Liver (tissue), 9 donors: ENCODE measurements around the gene ARGLU1. TPM values are rescaled to one million over a fixed set of nuclear protein-coding genes. Genes with fewer than 3 reads are reported as not detected.

Experiments used
- DNase-seq: peaks from one replicate; pipeline ENCODE4 v3.0.0-alpha.2; 2017; ENCODE audit warnings: low spot score
- H3K27ac ChIP-seq, 2 donors: one replicate each; pipeline ENCODE4 v1.7.0; 2013; ENCODE audit warnings: inconsistent platforms in 2 of 2, low read length in 2 of 2, control low read depth in 1 of 2, low read depth in 1 of 2, mild to moderate bottlenecking in 1 of 2
- H3K27me3 ChIP-seq, 4 donors: one replicate each; pipeline versions ENCODE4 v1.6.1 to v1.7.0; 2013; ENCODE audit warnings: low read length in 3 of 4, inconsistent platforms in 1 of 4, mild to moderate bottlenecking in 1 of 4, moderate library complexity in 1 of 4; ENCODE audit not compliant: control insufficient read depth in 4 of 4, insufficient read depth in 4 of 4
- H3K36me3 ChIP-seq, 4 donors: one replicate each; pipeline versions ENCODE4 v1.6.1 to v1.7.0; 2013; ENCODE audit warnings: low read length in 3 of 4, mild to moderate bottlenecking in 3 of 4, low read depth in 1 of 4, moderate library complexity in 1 of 4; ENCODE audit not compliant: control insufficient read depth in 4 of 4, insufficient read depth in 3 of 4
- H3K4me1 ChIP-seq, 4 donors: one replicate each; pipeline versions ENCODE4 v1.6.1 to v1.7.0; 2013; ENCODE audit warnings: low read length in 3 of 4, mild to moderate bottlenecking in 3 of 4, moderate library complexity in 1 of 4; ENCODE audit not compliant: control insufficient read depth in 4 of 4, insufficient read depth in 4 of 4
- H3K4me3 ChIP-seq, 3 donors: one replicate each; pipeline versions ENCODE4 v1.6.1 to v1.7.0; 2013; ENCODE audit warnings: low read length in 3 of 3, control low read depth in 1 of 3, low read depth in 1 of 3, mild to moderate bottlenecking in 1 of 3
- H3K9ac ChIP-seq, 2 donors: one replicate each; pipeline ENCODE4 v1.7.0; 2013; ENCODE audit warnings: low read length in 2 of 2, mild to moderate bottlenecking in 2 of 2, moderate library complexity in 2 of 2, control low read depth in 1 of 2, low read depth in 1 of 2
- H3K9me3 ChIP-seq, 4 donors: one replicate each; pipeline versions ENCODE4 v1.6.1 to v1.7.0; 2013; ENCODE audit warnings: low read length in 3 of 4; ENCODE audit not compliant: control insufficient read depth in 4 of 4
- FOXA1 ChIP-seq: IDR thresholded peaks from 2 replicates; pipeline ENCODE4 v1.6.1; 2016; ENCODE audit warnings: antibody characterized with exemption
- FOXA2 ChIP-seq: IDR thresholded peaks from 2 replicates; pipeline ENCODE4 v1.6.1; 2016; ENCODE audit warnings: antibody characterized with exemption
- GABPA ChIP-seq, 2 donors: IDR thresholded peaks in 1 of 2; conservative IDR thresholded peaks in 1 of 2; 2 replicates each; pipeline ENCODE4 v1.6.1; 2016; ENCODE audit warnings: antibody characterized with exemption in 2 of 2, mild to moderate bottlenecking in 1 of 2, moderate library complexity in 1 of 2
- HNF4A ChIP-seq, 2 donors: conservative IDR thresholded peaks; 2 replicates each; pipeline ENCODE4 v1.6.1; 2016; ENCODE audit warnings: antibody characterized with exemption in 2 of 2, mild to moderate bottlenecking in 2 of 2
- HNF4G ChIP-seq: IDR thresholded peaks from 2 replicates; pipeline ENCODE4 v1.6.1; 2016; ENCODE audit warnings: antibody characterized with exemption
- JUND ChIP-seq, 2 donors: IDR thresholded peaks; 2 replicates each; pipeline ENCODE4 v1.6.1; 2016; ENCODE audit warnings: antibody characterized with exemption in 2 of 2
- NR2F2 ChIP-seq: IDR thresholded peaks from 2 replicates; pipeline ENCODE4 v1.6.1; 2016; ENCODE audit warnings: antibody characterized with exemption
- RAD21 ChIP-seq, 2 donors: IDR thresholded peaks; 2 replicates each; pipeline ENCODE4 v1.6.1; 2016; ENCODE audit warnings: antibody characterized with exemption in 2 of 2, mild to moderate bottlenecking in 2 of 2
- RXRA ChIP-seq, 2 donors: IDR thresholded peaks; 2 replicates each; pipeline ENCODE4 v1.6.1; 2017 to 2018; ENCODE audit warnings: antibody characterized with exemption in 2 of 2, mild to moderate bottlenecking in 1 of 2
- SP1 ChIP-seq: IDR thresholded peaks from 2 replicates; pipeline ENCODE4 v1.6.1; 2018; ENCODE audit warnings: antibody characterized with exemption, mild to moderate bottlenecking
- TAF1 ChIP-seq: conservative IDR thresholded peaks from 2 replicates; pipeline ENCODE4 v1.6.1; 2016; ENCODE audit warnings: antibody characterized with exemption, mild to moderate bottlenecking
- YY1 ChIP-seq: IDR thresholded peaks from 2 replicates; pipeline ENCODE4 v1.6.1; 2016; ENCODE audit warnings: antibody characterized with exemption, mild to moderate bottlenecking
- WGBS: extraction: QIAGEN DNeasy Blood & Tissue Kit; methylation state at CpG from one replicate; pipeline ENCODE4 v1.1.7; 2013; 5-methylcytosine and 5-hydroxymethylcytosine counted together
- polyA plus RNA-seq, 2 donors: library from polyadenylated mRNA; stranded (reverse) in 1 of 2; unstranded in 1 of 2; fragments of 200-250 nt in 1 of 2; fragments of >200 nt in 1 of 2; fragmentation: Nextera tagmentation in 1 of 2; extraction: Ambion mirVana in 1 of 2; gene quantifications; one replicate each; pipeline versions ENCODE4 v1.2.1 to v1.2.3, GENCODE V29; 2013 to 2015
- total RNA-seq, 2 donors: library from RNA; depleted of rRNA; stranded (reverse); fragments of >200 nt; gene quantifications; one replicate each; pipeline ENCODE4 v1.2.3, GENCODE V29; 2014
- TF ChIP-seq, protein P1 (sequence below): fragments of 150-350 bp; IDR thresholded peaks from 2 replicates; pipeline ENCODE4 v1.5.1; 2017; ENCODE audit warnings: improper control_type of control experiment, low read depth, low read length; ENCODE audit not compliant: missing input control
- TF ChIP-seq, protein P2 (sequence below): IDR thresholded peaks from 2 replicates; pipeline ENCODE4 v1.6.1; 2016; ENCODE audit warnings: antibody characterized with exemption, mild to moderate bottlenecking
- TF ChIP-seq, protein P3 (sequence below): IDR thresholded peaks from 2 replicates; pipeline ENCODE4 v1.6.1; 2016; ENCODE audit warnings: antibody characterized with exemption
- TF ChIP-seq, protein P4 (sequence below): IDR thresholded peaks from 2 replicates; pipeline ENCODE4 v1.6.1; 2016; ENCODE audit warnings: antibody characterized with exemption
- donor health status: healthy.
- donor health status: healthy.
- donor health status: healthy.
- donor health status: healthy.
- donor health status: healthy.

The ARGLU1 gene
- total and polyA plus RNA-seq, 4 donors, result 16.7 to 50.8 (median 30.1) TPM

DNA sequence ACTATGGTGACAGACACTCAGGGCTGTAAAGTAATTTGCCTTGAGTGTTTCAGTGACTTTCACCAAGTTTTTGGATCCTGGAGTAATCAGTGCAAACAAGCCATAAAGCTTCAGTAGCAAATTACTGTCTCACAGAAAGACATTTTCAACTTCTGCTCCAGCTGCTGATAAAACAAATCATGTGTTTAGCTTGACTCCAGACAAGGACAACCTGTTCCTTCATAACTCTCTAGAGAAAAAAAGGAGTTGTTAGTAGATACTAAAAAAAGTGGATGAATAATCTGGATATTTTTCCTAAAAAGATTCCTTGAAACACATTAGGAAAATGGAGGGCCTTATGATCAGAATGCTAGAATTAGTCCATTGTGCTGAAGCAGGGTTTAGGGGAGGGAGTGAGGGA is 9.4 kb downstream of the ARGLU1 start:
- Histone ChIP-seq H3K4me3 (no peak overlapping the region), H3K36me3 (peaks cover 4 to 34% (median 21%) of the 10 kb centered on the region in 4 donors), H3K4me1 (peaks cover 3 to 10% (median 5%) of the 10 kb centered on the region in 4 donors), H3K27me3 (no peaks in the 10 kb centered on the region), H3K9ac (no peak overlapping the region), H3K27ac (no peak overlapping the region), H3K9me3 (no peaks in the 10 kb centered on the region)
- DNase-seq, result no peak
- TF ChIP-seq RAD21 (IDR thresholded peaks at IDR 0.05), result no peak

DNA sequence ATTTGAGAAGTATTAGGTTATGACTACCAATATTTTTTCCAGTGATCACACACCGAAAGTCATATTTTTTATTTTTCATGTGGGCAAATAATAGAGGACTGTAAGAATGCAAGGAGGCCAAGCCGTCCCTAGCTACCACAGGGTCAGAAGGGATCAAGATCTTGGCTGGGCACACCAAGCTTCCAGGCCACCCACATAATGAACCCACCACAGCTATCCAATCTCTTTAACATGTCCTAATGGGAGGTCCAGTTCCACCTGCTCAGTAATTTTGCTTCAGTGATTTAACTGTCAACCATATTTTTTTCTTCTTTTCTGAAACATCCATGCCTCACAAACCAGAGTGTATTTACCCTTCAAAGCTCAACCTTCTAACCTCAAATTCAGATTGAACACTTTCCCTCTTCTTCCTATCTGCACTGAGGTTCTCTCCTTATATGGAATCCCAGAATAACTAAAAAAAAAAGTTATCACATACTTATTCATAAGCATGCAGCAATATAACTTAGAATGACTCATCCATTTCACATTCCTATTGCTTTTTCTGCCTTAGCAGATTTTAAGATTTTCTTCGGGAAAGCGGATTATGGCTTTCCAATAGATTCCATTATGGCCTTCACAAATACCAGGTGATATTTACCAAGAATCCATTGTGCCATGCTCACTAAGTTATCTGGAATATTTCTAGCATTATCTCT is 12.2 kb downstream of the ARGLU1 start:
- H3K4me1 ChIP-seq, result peaks cover 0 to 2% (median 0%) of the 10 kb centered on the region in 4 donors
- peaks cover 4 to 44% (median 27%) of the 10 kb centered on the region in 4 donors for H3K36me3 ChIP-seq
- no peak for DNase-seq
- no peak overlapping the region for H3K4me3 ChIP-seq
- no peak overlapping the region for H3K27ac ChIP-seq
- H3K9me3 ChIP-seq, result no peaks in the 10 kb centered on the region
- H3K9ac ChIP-seq, result no peak overlapping the region
- no peaks in the 10 kb centered on the region for H3K27me3 ChIP-seq
- TF ChIP-seq HNF4A (conservative IDR thresholded peaks at IDR 0.05) (no peak), RXRA (IDR thresholded peaks at IDR 0.05) (no peak), RAD21 (IDR thresholded peaks at IDR 0.05) (no peak), SP1 (no peak), JUND (IDR thresholded peaks at IDR 0.05) (no peak), HNF4G (no peak), YY1 (no peak), TAF1 (no peak)
- TF ChIP-seq, protein P1, sequence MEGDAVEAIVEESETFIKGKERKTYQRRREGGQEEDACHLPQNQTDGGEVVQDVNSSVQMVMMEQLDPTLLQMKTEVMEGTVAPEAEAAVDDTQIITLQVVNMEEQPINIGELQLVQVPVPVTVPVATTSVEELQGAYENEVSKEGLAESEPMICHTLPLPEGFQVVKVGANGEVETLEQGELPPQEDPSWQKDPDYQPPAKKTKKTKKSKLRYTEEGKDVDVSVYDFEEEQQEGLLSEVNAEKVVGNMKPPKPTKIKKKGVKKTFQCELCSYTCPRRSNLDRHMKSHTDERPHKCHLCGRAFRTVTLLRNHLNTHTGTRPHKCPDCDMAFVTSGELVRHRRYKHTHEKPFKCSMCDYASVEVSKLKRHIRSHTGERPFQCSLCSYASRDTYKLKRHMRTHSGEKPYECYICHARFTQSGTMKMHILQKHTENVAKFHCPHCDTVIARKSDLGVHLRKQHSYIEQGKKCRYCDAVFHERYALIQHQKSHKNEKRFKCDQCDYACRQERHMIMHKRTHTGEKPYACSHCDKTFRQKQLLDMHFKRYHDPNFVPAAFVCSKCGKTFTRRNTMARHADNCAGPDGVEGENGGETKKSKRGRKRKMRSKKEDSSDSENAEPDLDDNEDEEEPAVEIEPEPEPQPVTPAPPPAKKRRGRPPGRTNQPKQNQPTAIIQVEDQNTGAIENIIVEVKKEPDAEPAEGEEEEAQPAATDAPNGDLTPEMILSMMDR, result no peak
- TF ChIP-seq, protein P2, sequence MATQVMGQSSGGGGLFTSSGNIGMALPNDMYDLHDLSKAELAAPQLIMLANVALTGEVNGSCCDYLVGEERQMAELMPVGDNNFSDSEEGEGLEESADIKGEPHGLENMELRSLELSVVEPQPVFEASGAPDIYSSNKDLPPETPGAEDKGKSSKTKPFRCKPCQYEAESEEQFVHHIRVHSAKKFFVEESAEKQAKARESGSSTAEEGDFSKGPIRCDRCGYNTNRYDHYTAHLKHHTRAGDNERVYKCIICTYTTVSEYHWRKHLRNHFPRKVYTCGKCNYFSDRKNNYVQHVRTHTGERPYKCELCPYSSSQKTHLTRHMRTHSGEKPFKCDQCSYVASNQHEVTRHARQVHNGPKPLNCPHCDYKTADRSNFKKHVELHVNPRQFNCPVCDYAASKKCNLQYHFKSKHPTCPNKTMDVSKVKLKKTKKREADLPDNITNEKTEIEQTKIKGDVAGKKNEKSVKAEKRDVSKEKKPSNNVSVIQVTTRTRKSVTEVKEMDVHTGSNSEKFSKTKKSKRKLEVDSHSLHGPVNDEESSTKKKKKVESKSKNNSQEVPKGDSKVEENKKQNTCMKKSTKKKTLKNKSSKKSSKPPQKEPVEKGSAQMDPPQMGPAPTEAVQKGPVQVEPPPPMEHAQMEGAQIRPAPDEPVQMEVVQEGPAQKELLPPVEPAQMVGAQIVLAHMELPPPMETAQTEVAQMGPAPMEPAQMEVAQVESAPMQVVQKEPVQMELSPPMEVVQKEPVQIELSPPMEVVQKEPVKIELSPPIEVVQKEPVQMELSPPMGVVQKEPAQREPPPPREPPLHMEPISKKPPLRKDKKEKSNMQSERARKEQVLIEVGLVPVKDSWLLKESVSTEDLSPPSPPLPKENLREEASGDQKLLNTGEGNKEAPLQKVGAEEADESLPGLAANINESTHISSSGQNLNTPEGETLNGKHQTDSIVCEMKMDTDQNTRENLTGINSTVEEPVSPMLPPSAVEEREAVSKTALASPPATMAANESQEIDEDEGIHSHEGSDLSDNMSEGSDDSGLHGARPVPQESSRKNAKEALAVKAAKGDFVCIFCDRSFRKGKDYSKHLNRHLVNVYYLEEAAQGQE, result no peak
- 97% methylated on average over 4 of the region's 4 CpGs for WGBS

DNA sequence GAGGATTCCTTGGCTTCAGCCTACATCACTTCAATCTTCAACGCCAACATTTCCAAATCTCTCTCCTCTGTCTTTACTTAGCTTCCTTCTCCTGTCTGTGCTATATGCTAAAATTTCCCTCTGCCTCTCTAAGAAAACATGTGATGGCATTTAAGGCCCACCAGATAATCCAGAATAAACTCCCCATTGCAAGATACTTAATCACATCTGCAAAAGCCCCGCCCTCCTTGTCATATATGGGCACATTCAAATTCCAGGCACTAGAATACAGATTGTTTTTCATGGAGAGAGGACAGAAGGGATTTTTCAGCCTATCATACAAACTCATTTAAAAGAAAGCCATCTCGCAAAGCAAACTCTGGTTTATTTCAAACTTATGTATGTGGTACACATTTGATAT is 16.2 kb downstream of the ARGLU1 start:
- no peak overlapping the region for H3K27ac ChIP-seq
- WGBS, result 98% methylated on average over 3 of the region's 3 CpGs
- H3K27me3 ChIP-seq, result no peaks in the 10 kb centered on the region
- no peak for DNase-seq
- H3K36me3 ChIP-seq, result peaks cover 2 to 34% (median 24%) of the 10 kb centered on the region in 4 donors
- no peaks in the 10 kb centered on the region for H3K9me3 ChIP-seq
- no peak overlapping the region for H3K9ac ChIP-seq
- no peak overlapping the region for H3K4me3 ChIP-seq
- H3K4me1 ChIP-seq, result peaks cover 0 to 2% (median 0%) of the 10 kb centered on the region in 4 donors
- no peak for TF ChIP-seq HNF4G
- TF ChIP-seq FOXA1, result no peak
- TF ChIP-seq FOXA2, result no peak
- no peak for TF ChIP-seq JUND (IDR thresholded peaks at IDR 0.05)
- no peak for TF ChIP-seq RAD21 (IDR thresholded peaks at IDR 0.05)
- no peak for TF ChIP-seq NR2F2
- TF ChIP-seq YY1, result no peak
- TF ChIP-seq, protein P3, sequence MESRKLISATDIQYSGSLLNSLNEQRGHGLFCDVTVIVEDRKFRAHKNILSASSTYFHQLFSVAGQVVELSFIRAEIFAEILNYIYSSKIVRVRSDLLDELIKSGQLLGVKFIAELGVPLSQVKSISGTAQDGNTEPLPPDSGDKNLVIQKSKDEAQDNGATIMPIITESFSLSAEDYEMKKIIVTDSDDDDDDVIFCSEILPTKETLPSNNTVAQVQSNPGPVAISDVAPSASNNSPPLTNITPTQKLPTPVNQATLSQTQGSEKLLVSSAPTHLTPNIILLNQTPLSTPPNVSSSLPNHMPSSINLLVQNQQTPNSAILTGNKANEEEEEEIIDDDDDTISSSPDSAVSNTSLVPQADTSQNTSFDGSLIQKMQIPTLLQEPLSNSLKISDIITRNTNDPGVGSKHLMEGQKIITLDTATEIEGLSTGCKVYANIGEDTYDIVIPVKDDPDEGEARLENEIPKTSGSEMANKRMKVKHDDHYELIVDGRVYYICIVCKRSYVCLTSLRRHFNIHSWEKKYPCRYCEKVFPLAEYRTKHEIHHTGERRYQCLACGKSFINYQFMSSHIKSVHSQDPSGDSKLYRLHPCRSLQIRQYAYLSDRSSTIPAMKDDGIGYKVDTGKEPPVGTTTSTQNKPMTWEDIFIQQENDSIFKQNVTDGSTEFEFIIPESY, result no peak
- TF ChIP-seq, protein P2, result no peak
- TF ChIP-seq GABPA (IDR thresholded peaks at IDR 0.05 in 1 of 2, conservative IDR thresholded peaks at IDR 0.05 in 1 of 2), result no peak
- TF ChIP-seq, protein P4, sequence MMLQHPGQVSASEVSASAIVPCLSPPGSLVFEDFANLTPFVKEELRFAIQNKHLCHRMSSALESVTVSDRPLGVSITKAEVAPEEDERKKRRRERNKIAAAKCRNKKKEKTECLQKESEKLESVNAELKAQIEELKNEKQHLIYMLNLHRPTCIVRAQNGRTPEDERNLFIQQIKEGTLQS, result no peak
